Gastroesophageal sphincter (tissue), 4 donors: ENCODE data around the gene FAM72D. TPM values are rescaled to one million over a fixed set of nuclear protein-coding genes. Genes with fewer than 3 reads are reported as not detected.
A peak's percentile ranks its signal among the peaks of the same experiment; 100 is the strongest.
"Not testable (repeated sequence)": the region's sequence is repeated elsewhere in the genome, so short reads cannot be mapped to it uniquely, and the experiment has no call there.

Experiments used
- ATAC-seq: fragments of 150-250 bp; one replicate; pipeline ENCODE4 v1.9.1; 2016; ENCODE audit warnings: mild to moderate bottlenecking, moderate library complexity
- H3K27ac ChIP-seq, 4 donors: fragments of 200-600 bp; sonication (generic) in 3 of 4; 1 replicate in 3 of 4; 2 replicates in 1 of 4; pipeline ENCODE4 v1.5.1; 2016 to 2019
- H3K27me3 ChIP-seq: fragments of 200-600 bp; sonication (generic); one replicate; pipeline ENCODE4 v1.5.1; 2019
- H3K36me3 ChIP-seq, 2 donors: fragments of 200-600 bp; sonication (generic); one replicate each; pipeline ENCODE4 v1.5.1; 2019; ENCODE audit warnings: control low read depth in 1 of 2
- H3K4me1 ChIP-seq, 3 donors: fragments of 200-600 bp; sonication (generic); 1 replicate in 2 of 3; 2 replicates in 1 of 3; pipeline ENCODE4 v1.5.1; 2016 to 2019; ENCODE audit warnings: control low read depth in 2 of 3
- H3K4me3 ChIP-seq, 2 donors: fragments of 200-600 bp; sonication (generic); one replicate each; pipeline ENCODE4 v1.5.1; 2019; ENCODE audit warnings: mild to moderate bottlenecking in 1 of 2, moderate library complexity in 1 of 2
- H3K9me3 ChIP-seq, 3 donors: fragments of 200-600 bp; sonication (generic); one replicate each; pipeline ENCODE4 v1.5.1; 2017 to 2019; ENCODE audit warnings: control low read depth in 2 of 3
- WGBS, 2 donors: methylation state at CpG; one replicate each; pipeline ENCODE4 v1.1.5; 2018; ENCODE audit warnings: low coverage in 1 of 2; 5-methylcytosine and 5-hydroxymethylcytosine counted together
- total RNA-seq, 4 donors: library from RNA; depleted of rRNA; stranded (reverse); fragments of >200 nt; gene quantifications; one replicate each; pipeline ENCODE4 v1.1.0, GENCODE V29; 2016

Gene FAM72D
- total RNA-seq, 4 donors from 2014 or later, result 0.15 to 0.40 TPM; not detected in 2

DNA sequence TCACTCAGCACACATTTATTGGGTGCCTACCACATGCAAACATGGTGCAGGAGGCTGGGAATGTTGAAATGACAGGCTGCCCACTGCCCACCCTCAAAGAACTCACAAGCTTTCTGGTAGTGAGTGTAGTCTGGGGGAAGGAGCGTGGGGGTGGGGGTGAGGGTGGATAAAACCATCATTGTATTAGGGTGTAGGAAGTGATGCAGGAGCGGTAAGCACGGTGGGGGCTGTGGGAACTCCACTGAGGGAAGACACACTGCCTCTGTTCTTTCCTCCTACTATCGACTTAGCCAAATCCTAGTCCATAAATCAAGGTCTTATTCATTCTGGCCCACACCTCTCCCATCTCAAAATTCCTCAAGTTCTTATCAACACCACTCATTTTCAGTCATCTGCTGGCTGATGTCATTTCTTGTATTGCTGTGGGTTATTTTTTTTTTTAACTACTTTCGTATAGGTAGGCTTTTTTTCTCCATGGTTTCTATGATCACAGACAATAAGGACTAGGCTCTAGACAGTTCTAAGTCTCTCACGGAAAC lies 21.7 kb upstream of the FAM72D start:
- H3K4me3 ChIP-seq, H3K36me3 ChIP-seq, H3K4me1 ChIP-seq, ATAC-seq, H3K27me3 ChIP-seq, H3K9me3 ChIP-seq, H3K27ac ChIP-seq: not testable (repeated sequence)
- 67% methylated on average over 1 of the region's 6 CpGs; no CpG with 5 or more reads in 1 of the 2 donors for WGBS, 2 donors

DNA sequence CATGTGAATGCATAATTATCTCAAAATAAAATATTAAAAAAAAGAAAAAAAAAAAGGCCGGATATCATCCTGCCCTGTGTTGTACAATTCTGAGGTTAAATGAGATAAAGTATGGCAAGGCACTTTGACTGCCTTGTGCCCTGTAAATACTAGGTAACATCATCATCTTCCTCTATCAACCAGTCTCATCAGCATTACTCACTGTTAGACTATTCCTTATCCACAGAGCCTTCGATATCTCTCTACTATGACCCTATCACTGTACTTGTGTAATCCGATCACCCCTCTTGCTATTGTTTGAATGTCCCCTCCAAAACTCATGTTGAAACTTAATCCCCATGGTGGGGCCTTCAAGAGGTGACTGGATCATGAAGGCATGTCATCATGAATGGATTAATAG lies 18.9 kb upstream of the FAM72D start:
- H3K27ac ChIP-seq, H3K9me3 ChIP-seq, H3K4me1 ChIP-seq, ATAC-seq, H3K36me3 ChIP-seq, H3K4me3 ChIP-seq, H3K27me3 ChIP-seq: not testable (repeated sequence)
- no CpG with 5 or more reads among the region's 3 CpGs for WGBS, 2 donors

DNA sequence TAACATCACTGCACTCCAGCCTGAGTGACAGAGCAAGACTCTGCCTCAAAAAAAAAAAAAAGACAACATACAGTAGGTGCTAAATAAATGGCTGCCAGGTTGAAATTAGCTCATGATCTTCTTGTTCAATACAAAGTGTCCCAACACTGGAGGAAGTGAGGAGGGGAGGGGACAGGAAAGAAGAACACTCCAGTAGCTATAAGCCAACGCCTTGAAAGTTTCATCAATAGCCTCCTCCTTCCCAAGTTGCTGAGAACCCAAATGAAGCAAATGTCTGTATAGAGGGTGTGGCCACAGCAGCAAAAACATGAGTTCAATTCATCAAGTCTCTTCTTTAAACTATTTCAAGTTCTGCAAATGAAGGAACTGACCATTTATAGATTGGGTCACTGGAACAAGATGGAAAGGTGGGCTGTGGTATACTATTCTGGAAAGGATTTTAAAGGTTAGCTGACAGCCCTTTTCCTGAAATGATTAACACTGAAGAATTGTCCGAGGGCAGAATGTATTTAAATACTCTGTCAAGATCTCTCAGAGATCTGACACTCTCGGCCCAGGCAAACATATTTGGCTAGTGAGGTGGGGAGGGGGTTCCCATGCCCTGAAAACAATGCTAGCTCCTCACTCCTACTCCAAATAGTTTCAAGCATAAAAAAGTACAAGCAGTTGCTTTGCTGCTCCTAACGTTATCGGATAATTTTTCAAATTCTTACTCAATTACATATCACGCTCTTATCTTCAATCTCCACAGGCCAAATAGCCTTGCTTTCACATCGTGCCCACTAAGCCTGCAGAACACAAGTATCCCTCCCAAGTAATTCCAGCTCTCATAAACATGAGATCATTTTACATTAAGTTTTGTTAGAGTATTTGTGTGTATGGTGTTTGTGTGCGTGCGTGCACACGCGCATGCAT lies 17.6 kb upstream of the FAM72D start:
- not testable (repeated sequence) for H3K4me3 ChIP-seq, H3K27me3 ChIP-seq, H3K36me3 ChIP-seq, H3K4me1 ChIP-seq, H3K27ac ChIP-seq, H3K9me3 ChIP-seq
- WGBS, 2 donors, result no CpG with 5 or more reads among the region's 11 CpGs
- ATAC-seq, result peak; percentile 68

DNA sequence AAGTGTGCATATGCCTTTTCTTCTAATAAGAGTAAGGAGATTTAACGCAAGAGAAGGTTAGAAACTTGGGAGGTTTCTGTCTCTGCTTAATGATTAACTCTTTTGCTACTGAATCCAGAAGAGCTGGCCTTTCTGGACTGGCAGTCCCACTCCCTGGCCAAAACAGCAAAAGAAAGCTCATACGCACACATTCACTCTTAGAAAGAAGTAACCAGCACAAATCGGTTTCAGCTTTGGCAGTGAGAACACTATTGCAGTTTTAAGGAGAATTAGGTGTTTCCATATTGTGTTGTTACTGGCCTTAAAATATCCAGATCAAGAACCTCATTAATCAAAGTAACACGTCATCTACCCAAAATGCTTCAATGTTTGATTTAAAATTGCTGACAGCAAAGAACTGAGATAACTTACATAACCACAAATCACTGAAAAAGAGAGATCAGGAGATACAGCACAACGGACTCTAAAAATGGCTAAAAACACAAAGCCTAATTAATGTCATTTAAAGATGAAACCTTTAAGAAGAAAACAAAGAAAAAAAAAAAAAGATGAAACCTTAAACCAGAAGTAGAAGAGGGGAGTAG lies 16.9 kb upstream of the FAM72D start:
- not testable (repeated sequence) for H3K27me3 ChIP-seq, H3K4me1 ChIP-seq, H3K36me3 ChIP-seq, H3K27ac ChIP-seq, ATAC-seq, H3K9me3 ChIP-seq, H3K4me3 ChIP-seq
- WGBS, 2 donors, result no CpG with 5 or more reads among the region's 5 CpGs

DNA sequence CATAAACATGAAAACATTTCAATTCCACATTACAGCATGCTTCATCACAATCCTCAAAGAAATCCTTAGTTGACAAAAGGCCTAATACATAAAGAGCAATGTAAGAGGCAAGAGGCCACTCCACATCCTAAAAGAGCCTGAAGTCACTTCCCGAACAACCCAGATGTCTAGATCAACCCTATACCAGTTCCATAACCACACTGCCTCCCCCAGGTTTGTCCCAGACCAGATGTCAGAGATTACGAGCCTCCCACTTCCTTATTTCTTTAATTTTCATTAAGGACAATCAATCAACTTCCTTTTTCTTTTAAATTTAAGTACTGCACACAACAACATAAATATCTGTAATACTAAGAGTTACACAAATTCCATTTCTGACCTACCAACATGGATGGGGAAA lies 16.0 kb upstream of the FAM72D start:
- 65 to 88% methylated on average over 2 of the region's 2 CpGs for WGBS, 2 donors
- not testable (repeated sequence) for H3K9me3 ChIP-seq, H3K4me1 ChIP-seq, H3K27ac ChIP-seq, ATAC-seq, H3K27me3 ChIP-seq, H3K36me3 ChIP-seq, H3K4me3 ChIP-seq

DNA sequence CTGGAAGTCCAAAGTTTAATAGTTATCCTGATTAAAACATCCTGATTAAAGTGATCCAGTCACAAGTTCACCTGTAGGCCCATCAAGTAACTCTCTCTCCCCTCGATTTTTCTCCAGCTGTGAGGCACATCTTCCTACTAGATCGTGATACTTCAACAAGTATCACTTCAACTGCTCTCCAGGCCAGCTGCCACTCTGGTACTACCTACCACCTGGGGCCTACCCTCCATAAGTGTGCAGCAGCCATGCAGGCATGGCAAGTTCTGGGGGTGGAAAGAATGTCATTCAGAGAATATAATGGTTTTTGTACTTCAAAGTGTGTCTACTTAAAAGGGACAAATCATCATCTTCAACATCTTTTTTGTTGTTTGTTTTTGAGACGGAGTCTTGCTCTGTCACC lies 15.6 kb upstream of the FAM72D start:
- not testable (repeated sequence) for H3K9me3 ChIP-seq, H3K4me3 ChIP-seq, H3K36me3 ChIP-seq, H3K27ac ChIP-seq, ATAC-seq, H3K27me3 ChIP-seq, H3K4me1 ChIP-seq
- WGBS, 2 donors, result 70% methylated on average over 2 of the region's 3 CpGs; no CpG with 5 or more reads in 1 of the 2 donors

DNA sequence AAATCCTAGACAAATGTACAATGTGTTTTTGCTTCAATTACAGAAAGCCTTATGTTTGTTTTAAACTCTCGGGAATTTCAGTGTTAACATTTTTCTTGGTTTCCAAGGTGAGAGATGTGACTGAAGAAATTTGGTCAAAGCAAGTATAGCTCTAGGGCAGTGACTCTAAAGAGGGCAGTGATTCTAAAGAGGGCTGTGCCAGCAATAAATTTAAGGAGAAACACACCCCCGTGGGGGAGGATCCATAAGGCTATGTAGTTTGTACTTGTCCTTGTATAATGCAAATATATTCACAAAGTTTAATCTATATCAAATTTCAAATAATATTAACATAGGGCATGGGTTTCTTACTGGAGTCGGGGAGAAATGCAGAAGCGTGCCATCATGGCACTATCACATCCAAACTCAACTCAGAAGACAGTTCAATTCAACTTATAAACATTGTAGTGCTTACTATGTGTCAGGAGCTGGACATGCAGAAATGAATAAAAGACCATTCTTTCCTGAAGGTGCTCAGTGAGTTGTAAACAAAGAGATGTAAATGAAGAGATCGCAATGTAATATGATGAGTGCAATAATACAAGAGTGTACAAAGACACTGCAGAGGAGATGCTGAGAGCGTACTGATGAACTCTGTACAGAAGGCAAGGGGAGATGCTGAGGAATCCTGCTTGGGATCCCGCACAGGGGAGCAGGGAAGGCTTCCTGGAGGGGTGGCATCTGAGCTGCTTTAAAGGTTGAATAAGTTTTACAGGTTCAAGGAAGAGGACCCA lies 13.1 kb upstream of the FAM72D start:
- WGBS, 2 donors, result 83 to 100% methylated on average over 2 of the region's 7 CpGs
- not testable (repeated sequence) for H3K9me3 ChIP-seq, H3K27me3 ChIP-seq, H3K27ac ChIP-seq, H3K36me3 ChIP-seq, ATAC-seq, H3K4me1 ChIP-seq, H3K4me3 ChIP-seq

DNA sequence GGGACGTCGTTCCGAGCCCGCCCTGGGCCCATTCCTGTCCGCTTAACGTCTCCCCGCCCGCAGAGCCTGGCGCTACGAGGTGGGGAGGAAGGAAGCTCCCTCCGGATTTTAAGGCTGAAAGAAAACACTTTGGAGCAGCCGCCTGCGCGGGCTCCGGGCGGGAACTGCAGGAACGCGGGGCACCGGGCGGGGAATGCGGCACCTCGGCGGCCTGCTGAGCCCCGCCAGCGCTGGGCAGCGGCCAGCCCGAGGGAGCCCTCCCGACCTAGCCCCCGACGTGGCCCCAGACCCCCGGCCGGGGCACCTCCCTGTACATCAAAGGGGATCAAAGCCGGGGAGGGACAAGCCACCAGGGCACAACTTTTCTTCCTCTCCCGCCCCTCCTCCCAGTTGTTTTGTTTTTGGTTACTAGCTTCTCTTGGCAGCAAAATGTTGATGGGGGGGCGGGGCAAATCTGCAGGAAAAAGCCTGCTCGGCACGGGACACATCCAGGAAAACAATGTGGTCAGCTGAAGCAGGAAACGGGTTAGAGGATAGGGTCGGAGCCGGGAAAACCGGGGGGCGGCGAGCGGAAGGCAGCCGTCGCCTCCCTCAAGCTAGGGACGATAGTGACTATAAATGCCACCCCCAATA lies 2.1 kb upstream of the FAM72D start:
- H3K36me3 ChIP-seq, H3K27me3 ChIP-seq, H3K9me3 ChIP-seq, H3K4me1 ChIP-seq, ATAC-seq: not testable (repeated sequence)
- Histone ChIP-seq H3K27ac (peak overlapping the region in 2 of 4 donors; percentile 74 to 82), H3K4me3 (peak overlapping the region in 1 of 2 donors; percentile 23)
- WGBS, 2 donors, result no CpG with 5 or more reads among the region's 47 CpGs

DNA sequence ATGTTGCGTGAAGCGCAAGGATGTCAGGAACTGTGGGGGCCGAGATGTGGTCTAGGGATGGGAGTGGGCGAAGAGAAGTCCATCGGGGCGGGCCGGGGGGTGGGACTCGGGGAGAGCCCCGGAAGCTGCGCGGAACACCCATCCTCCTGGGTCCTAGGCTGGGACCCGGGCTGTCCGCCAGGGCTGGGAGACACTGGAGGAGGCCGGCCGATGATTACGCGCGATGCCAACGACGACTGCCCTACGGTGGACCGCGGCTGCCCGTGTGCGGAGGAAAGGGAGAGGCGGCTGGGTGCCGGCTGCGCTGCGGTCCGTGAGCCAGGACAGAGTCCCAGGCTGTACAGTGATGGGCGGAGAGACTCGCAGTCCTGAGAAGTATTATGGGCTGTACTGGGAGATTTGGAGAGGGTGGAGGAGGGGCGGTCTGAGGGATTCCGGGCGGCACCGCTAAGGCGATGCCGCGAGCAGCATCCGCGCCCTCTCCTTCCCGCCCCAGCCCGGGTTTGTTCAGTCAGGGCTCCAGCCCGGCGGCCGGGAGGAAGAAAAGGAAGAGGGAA lies 1.0 kb upstream of the FAM72D start:
- peak; percentile 53 for ATAC-seq
- Histone ChIP-seq H3K27ac (peak overlapping the region in 3 of 4 donors; percentile 51 to 82 (median 80)), H3K4me3 (peak overlapping the region; percentile 45 to 72)
- H3K9me3 ChIP-seq, H3K27me3 ChIP-seq, H3K36me3 ChIP-seq, H3K4me1 ChIP-seq: not testable (repeated sequence)
- WGBS, 2 donors, result no CpG with 5 or more reads among the region's 46 CpGs

DNA sequence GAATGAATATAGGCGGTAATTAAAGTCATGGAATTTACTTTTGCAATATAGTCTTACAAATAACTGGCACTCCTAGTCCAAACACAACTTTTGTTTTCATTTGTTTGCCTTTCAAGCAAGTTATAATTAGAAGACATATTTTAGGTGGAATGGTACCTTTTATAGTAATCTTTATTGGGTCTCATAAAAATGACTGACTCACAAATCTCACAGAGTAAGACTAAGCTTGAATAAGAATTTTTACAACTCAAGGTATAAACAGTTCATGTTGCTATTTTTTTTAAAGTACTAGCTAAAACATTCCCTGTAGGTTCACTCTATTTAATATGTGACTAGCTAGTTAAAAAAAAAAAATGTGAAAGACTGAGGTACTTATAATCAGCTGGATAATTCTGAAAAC lies 6.0 kb downstream of the FAM72D start:
- WGBS, 2 donors, result no CpG with 5 or more reads among the region's 1 CpG
- not testable (repeated sequence) for H3K4me1 ChIP-seq, H3K9me3 ChIP-seq, H3K36me3 ChIP-seq, H3K4me3 ChIP-seq, H3K27me3 ChIP-seq, ATAC-seq, H3K27ac ChIP-seq

DNA sequence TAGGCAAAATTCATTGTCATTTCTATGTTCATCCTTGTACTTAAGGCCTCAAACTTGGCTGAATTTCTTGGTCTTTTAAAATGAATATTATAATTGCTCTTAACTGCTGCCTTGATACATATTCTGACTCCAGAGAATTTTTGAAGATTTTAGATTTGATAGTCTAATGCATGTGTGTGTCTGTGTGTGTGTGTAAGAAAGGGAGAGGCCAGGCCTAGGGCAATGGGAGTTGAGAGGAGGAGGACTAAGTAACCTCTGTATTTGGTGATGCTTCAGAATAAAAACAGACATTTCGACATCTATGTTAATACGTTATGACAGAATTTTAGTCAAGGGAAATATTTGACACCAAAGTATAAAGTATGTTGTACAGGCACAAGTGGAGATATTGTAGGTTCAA lies 7.5 kb downstream of the FAM72D start:
- not testable (repeated sequence) for ATAC-seq, H3K4me1 ChIP-seq, H3K36me3 ChIP-seq, H3K9me3 ChIP-seq, H3K27ac ChIP-seq, H3K27me3 ChIP-seq, H3K4me3 ChIP-seq
- WGBS, 2 donors, result no CpG with 5 or more reads among the region's 2 CpGs

DNA sequence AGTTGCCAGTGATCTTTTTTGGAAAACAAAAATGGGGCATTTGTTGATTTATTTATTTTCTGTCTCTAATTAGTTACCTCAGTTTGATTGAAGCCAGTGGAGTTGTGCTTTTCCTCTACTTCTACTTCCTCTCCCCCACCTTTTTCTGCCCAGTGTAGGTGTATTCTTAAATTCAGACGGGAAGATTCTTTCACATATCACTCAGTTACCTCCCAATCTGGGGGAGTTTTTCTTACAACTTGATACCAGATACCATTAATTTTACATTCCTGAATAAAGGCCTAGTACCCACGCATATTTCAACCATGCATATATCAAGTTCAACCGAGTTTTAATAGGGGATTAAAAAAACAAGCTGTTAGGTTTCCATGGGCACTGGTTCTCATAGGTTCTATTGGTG lies 15.9 kb downstream of the FAM72D start:
- not testable (repeated sequence) for H3K27ac ChIP-seq, H3K27me3 ChIP-seq, H3K4me3 ChIP-seq, H3K4me1 ChIP-seq, H3K36me3 ChIP-seq, ATAC-seq, H3K9me3 ChIP-seq
- no CpG with 5 or more reads among the region's 3 CpGs for WGBS, 2 donors

DNA sequence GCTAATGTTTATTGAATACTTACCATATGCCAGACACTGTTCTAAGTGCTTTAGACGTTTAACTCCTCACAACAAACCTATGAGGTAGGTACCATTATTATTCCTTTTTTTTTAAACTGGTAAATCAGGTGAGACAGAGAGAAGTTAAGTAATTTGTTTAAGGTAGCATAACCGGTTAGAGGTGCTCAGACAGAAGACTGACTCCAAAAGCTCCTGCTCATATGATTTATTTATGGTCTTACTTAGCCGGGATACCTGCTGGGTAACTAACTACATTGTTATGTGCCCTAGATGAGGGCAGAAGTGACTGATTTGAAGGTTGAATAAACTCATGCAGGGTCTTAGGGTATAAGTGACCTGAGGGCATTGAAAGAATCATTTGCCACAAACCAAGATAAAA lies 16.9 kb downstream of the FAM72D start:
- WGBS, 2 donors, result no CpG with 5 or more reads among the region's 3 CpGs
- H3K27me3 ChIP-seq, H3K4me3 ChIP-seq, H3K27ac ChIP-seq, ATAC-seq, H3K36me3 ChIP-seq, H3K4me1 ChIP-seq, H3K9me3 ChIP-seq: not testable (repeated sequence)
